ENCODE results near the gene ENTPD2.

ENTPD2 gene

GRCh38 chr9:137046088-137046787, 7.6 kb downstream of the ENTPD2 start, which contains the start of gene NPDC1:
Gene NPDC1, minus strand, starts transcription at chr9:137046177. Its CDS starts 188 bp downstream, at chr9:137045989.
- DNase-seq (ENCODE audit: low read depth), result no peak
- H3K4me3 ChIP-seq (ENCODE audit: low read length), result peak within 1 kb of the TSS; percentile 62
- TF ChIP-seq CTCF (conservative IDR thresholded peaks at IDR 0.05; ENCODE audit: low read depth, low read length), result peak; percentile 90

DNA sequence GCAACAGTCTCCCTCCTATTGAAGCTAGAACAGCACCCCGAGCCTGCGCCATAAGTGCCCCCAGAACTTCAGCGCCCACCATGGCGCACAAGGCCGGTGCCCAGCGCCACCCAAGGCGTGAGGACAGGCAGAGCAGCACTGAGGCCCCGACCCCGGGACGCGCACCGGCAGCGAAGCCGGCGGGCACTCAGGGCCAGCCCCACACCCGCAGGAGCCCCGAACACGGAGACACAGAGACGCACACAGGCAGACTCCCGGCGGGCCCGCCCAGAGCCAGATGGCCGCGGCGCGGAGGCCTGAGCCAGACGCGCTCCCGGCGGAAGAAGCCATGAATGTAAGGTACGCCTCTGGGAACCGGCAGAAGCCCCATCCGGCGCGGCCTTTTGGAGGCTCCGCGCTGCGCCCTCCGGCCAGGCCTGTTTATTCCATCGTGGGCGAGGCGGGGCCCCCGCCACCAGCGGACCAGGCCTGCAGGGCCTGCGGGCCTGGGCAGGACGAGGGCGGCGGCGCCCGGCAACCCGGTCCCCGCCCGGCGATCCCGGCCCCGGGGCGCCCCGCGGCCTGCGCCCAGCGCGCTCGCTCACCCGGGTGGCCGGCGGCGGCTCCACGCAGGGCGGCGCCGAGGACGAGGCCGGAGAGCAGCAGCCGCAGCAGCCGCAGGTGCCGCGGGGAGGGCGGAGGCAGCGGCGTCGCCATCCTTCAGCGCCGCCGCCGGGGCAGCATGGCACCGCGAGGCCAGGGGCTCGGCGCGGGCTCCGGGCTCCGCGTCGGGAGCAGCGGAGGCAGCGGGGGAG, 8.4 kb downstream of the ENTPD2 start:
- peak overlapping the region; percentile 62 for H3K4me3 ChIP-seq (ENCODE audit: low read length)
- DNase-seq (ENCODE audit: low read depth), result no peak
- no peak for TF ChIP-seq CTCF (conservative IDR thresholded peaks at IDR 0.05; ENCODE audit: low read depth, low read length)

DNA sequence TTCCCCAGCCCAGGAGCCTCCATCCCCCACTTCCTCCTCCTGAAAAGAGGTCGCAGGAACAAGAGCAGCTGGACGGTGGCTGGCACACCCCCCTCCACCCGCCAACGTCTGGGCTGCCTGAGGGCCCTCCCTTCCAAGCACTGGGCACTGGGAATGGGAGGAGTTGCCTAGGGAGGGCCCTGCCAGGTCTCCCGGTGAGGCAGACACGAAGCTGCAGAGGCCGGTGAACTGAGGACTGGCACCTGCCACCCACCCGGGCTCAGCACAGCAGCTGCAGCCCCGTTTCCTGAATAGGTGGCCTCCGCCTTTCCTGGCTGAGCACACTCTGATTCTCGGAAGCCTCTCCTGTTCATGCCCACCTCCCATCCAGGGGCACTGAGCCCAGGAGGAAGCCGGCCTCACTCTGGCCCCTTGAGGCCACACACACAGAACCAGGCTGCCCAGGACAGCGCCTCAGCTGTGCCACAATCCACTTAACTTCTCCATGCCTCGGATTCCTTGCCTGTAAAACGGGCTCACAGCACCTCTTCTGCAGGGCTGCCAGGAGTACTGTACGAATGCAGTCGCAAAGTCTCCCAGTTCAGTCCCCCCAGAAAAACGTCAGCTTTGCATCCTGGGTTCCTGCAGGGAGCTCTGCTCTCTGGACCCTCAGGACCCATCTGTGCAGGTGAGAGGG, 9.2 kb downstream of the ENTPD2 start:
- peak overlapping the region; percentile 47 for H3K4me3 ChIP-seq (ENCODE audit: low read length)
- no peak for TF ChIP-seq CTCF (conservative IDR thresholded peaks at IDR 0.05; ENCODE audit: low read depth, low read length)
- DNase-seq (ENCODE audit: low read depth), result no peak

- no peak overlapping the region for H3K4me3 ChIP-seq (ENCODE audit: low read length)
- no peak for TF ChIP-seq CTCF (conservative IDR thresholded peaks at IDR 0.05; ENCODE audit: low read depth, low read length)
- DNase-seq (ENCODE audit: low read depth), result no peak
Measured at GRCh38 chr9:137044037-137044436, 9.8 kb downstream of the ENTPD2 start.

- TF ChIP-seq CTCF (conservative IDR thresholded peaks at IDR 0.05; ENCODE audit: low read depth, low read length), result no peak
- no peak overlapping the region for H3K4me3 ChIP-seq (ENCODE audit: low read length)
- no peak for DNase-seq (ENCODE audit: low read depth)
Measured at GRCh38 chr9:137042751-137043727, 10.8 kb downstream of the ENTPD2 start.

- DNase-seq (ENCODE audit: low read depth), result no peak
- no peak for TF ChIP-seq CTCF (conservative IDR thresholded peaks at IDR 0.05; ENCODE audit: low read depth, low read length)
- H3K4me3 ChIP-seq (ENCODE audit: low read length), result no peak overlapping the region
Measured at GRCh38 chr9:137041124-137041523, 12.7 kb downstream of the ENTPD2 start.
